ENCODE results near the gene CCDC8.

DNA sequence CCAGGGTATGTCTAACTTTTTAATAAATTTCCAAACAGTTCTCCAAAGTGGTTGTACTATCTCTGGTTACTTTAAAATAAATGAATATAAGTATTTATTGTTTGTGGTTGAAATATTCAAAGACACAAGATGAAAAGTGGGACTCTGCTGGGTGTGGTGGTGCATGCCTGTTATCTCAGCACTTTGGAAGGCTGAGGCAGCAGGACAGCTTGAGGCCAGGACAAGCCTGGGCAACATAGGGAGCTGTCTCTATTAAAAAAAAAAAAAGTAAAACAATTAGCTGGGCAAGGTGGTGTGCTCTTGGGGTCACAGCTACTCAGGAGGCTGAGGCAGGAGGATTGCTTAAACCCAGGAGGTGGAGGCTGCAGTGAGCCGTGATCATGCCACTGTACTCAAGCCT is 47.6 kb upstream of the CCDC8 start:
- TF ChIP-seq, protein P1, sequence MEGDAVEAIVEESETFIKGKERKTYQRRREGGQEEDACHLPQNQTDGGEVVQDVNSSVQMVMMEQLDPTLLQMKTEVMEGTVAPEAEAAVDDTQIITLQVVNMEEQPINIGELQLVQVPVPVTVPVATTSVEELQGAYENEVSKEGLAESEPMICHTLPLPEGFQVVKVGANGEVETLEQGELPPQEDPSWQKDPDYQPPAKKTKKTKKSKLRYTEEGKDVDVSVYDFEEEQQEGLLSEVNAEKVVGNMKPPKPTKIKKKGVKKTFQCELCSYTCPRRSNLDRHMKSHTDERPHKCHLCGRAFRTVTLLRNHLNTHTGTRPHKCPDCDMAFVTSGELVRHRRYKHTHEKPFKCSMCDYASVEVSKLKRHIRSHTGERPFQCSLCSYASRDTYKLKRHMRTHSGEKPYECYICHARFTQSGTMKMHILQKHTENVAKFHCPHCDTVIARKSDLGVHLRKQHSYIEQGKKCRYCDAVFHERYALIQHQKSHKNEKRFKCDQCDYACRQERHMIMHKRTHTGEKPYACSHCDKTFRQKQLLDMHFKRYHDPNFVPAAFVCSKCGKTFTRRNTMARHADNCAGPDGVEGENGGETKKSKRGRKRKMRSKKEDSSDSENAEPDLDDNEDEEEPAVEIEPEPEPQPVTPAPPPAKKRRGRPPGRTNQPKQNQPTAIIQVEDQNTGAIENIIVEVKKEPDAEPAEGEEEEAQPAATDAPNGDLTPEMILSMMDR (IDR thresholded peaks at IDR 0.05), result no peak
- no peak for TF ChIP-seq POLR2A (IDR thresholded peaks at IDR 0.05)
